ENCODE measurements around the gene ARVCF.

DNA sequence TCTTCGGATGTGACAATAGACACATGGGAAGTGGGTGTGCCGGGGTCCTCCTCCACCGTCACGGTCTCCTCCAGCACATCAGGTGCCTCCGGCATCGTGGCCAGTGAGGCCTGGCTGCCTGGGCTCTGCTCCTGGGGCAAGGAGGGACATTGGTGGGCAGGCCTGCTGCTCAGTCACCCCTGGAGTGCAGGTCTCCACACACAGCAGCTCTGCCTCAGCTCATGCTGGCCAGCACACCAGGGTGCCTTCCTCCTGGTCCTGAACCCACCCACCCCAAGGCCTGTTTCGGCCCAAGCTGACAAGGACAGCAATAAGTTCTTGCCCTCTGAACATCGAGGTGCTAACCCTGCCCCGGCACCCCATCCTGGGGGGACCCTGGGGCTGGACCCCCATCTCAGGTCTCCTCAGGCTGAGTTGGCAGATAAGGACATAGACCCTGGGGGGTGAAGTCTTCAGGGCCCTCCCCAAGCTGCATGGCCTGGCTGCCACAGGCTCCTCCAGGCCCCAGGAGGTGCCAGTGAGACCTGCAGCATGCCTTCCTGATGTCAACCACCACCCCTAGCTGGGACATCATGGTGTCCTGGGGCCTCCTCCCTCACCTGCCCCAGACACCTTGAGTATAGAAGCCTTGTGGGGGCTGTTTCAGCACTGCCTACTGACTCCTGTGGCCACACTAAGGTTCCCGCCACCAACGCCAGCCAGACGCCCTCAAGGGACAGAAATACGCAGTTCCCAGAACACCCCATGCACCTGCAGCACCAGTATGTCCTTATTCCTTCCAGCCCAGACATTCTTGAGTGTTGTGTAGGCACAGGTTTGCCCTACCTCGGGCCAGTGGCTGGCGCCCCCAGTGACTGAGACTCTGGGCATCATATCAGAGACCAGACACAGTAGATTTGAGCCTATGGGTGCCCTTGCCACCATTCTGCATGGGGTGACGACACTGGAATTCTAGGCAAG, 34.4 kb downstream of the ARVCF start:
- TF ChIP-seq EZH2phosphoT487 (IDR thresholded peaks at IDR 0.05; ENCODE audit: insufficient read depth, low read depth), result no peak
- no peak for TF ChIP-seq EZH2 (IDR thresholded peaks at IDR 0.05; ENCODE audit: insufficient read depth, poor library complexity, severe bottlenecking)
